ENCODE measurements around the gene SLBP.

DNA sequence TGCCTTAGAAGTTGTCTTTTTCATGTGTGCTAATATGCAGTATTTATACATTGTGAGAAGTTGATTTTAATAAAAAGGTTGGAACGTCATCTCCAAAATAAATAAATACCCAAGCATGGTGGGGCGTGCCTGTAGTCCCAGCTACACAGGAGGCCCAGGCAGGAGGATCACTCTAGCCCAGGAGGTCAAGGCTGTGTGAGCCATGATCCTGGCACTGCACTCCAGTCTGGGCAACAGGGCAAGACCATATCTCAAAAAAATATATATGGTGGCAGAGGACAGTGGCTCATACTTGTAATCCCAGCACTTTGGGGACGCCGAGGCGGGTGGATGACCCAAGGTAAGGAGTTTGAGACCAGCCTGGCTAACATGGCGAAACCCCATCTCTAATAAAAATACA is 6.4 kb downstream of the SLBP start:
- no peak for TF ChIP-seq CTCF (conservative IDR thresholded peaks at IDR 0.05)
- TF ChIP-seq EZH2 (IDR thresholded peaks at IDR 0.05; ENCODE audit: low read depth): no peak

Measured in PC-9 (cell line).